ENCODE measurements around the gene ALDH1B1. TPM values are rescaled to one million over a fixed set of nuclear protein-coding genes. Genes with fewer than 3 reads are reported as not detected.
A peak's percentile ranks its signal among the peaks of the same experiment; 100 is the strongest.

ALDH1B1 gene
- total and polyA plus RNA-seq, 2 of the 13 experiments (the other 11 are each of a cell fraction or from before 2014, with no cell fraction given): 45.1 to 125 TPM

DNA sequence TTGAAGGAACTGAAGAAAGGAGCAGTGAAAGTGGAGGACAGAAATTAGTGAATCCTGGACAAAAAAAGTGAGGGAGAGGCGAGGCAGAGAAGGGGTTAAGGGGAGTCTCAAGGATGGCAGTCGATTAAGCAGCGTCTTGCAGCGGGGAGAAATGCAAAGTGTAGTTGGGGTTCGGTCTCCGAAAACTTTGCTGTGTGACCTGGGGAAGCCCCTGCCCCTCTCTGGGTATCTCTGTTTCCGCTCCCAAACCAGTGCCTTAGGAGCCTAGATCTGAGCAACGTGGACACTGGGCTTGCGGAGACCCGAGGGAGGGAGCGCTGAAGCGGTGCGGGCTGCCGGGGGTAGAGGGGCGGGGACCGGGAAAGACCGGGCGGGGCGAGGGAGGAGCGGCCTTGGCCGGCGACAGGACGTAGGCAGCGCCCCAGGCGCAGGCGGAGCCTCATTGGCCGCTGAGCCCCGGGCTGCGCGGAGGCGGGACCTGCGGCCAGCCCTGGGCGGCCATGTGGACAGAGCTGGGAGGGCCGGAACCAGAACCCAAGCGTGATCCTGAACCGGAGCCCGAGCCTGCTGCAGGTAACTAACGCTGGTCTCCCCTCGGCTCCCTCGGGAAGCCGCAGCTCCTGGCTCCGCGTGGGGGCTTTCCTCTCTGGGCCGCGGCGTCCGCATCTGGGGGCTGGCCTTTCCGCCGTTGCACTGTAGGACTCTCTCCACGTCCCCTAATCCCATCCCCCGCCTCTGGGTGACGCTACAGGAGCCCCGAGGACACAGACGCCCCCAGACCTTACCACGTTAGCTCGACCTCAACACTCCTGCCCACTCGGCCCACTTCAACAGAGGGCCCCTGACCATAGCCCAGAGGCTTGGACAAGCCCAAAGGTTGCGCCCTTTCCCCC, at the start of gene ALDH1B1 (continued):
- 0 out of 2 replicates have a peak, but pooled peaks have one; percentile 50 for TF ChIP-seq MAF1 (CRISPR knock-in tag; IDR thresholded peaks at IDR 0.05; ENCODE audit: borderline replicate concordance)
- 0 out of 2 replicates have a peak, but pooled peaks have one; percentile 55 for TF ChIP-seq ZNF549 (CRISPR knock-in tag; IDR thresholded peaks at IDR 0.05)
- TF ChIP-seq ZNF777 (CRISPR knock-in tag; IDR thresholded peaks at IDR 0.05): peak; percentile 45; the same call in 1 of the 2 replicates
- no peak for TF ChIP-seq RORA (CRISPR knock-in tag; IDR thresholded peaks at IDR 0.05)
- TF ChIP-seq, protein P1, sequence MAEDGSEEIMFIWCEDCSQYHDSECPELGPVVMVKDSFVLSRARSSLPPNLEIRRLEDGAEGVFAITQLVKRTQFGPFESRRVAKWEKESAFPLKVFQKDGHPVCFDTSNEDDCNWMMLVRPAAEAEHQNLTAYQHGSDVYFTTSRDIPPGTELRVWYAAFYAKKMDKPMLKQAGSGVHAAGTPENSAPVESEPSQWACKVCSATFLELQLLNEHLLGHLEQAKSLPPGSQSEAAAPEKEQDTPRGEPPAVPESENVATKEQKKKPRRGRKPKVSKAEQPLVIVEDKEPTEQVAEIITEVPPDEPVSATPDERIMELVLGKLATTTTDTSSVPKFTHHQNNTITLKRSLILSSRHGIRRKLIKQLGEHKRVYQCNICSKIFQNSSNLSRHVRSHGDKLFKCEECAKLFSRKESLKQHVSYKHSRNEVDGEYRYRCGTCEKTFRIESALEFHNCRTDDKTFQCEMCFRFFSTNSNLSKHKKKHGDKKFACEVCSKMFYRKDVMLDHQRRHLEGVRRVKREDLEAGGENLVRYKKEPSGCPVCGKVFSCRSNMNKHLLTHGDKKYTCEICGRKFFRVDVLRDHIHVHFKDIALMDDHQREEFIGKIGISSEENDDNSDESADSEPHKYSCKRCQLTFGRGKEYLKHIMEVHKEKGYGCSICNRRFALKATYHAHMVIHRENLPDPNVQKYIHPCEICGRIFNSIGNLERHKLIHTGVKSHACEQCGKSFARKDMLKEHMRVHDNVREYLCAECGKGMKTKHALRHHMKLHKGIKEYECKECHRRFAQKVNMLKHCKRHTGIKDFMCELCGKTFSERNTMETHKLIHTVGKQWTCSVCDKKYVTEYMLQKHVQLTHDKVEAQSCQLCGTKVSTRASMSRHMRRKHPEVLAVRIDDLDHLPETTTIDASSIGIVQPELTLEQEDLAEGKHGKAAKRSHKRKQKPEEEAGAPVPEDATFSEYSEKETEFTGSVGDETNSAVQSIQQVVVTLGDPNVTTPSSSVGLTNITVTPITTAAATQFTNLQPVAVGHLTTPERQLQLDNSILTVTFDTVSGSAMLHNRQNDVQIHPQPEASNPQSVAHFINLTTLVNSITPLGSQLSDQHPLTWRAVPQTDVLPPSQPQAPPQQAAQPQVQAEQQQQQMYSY (CRISPR knock-in tag; IDR thresholded peaks at IDR 0.05): peak; percentile 70
- no peak for TF ChIP-seq ZNF879 (CRISPR knock-in tag; IDR thresholded peaks at IDR 0.05)
- peak; percentile 55; the same call in 1 of the 2 replicates for TF ChIP-seq PHF21A (CRISPR knock-in tag; IDR thresholded peaks at IDR 0.05)
- TF ChIP-seq CHD2 (IDR thresholded peaks at IDR 0.05; ENCODE audit: low read depth, low read length): 0 out of 2 replicates have a peak, but pooled peaks have one; percentile 28
- TF ChIP-seq, protein P2, sequence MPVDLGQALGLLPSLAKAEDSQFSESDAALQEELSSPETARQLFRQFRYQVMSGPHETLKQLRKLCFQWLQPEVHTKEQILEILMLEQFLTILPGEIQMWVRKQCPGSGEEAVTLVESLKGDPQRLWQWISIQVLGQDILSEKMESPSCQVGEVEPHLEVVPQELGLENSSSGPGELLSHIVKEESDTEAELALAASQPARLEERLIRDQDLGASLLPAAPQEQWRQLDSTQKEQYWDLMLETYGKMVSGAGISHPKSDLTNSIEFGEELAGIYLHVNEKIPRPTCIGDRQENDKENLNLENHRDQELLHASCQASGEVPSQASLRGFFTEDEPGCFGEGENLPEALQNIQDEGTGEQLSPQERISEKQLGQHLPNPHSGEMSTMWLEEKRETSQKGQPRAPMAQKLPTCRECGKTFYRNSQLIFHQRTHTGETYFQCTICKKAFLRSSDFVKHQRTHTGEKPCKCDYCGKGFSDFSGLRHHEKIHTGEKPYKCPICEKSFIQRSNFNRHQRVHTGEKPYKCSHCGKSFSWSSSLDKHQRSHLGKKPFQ (CRISPR knock-in tag; IDR thresholded peaks at IDR 0.05; ENCODE audit: insufficient replicate concordance): peak; percentile 17
- peak; percentile 72 for TF ChIP-seq YY1 (IDR thresholded peaks at IDR 0.05; ENCODE audit: insufficient read depth, insufficient replicate concordance, low read depth, low read length)
- peak; percentile 74 for TF ChIP-seq ZMYM4 (CRISPR knock-in tag; IDR thresholded peaks at IDR 0.05)
- TF ChIP-seq, protein P3, sequence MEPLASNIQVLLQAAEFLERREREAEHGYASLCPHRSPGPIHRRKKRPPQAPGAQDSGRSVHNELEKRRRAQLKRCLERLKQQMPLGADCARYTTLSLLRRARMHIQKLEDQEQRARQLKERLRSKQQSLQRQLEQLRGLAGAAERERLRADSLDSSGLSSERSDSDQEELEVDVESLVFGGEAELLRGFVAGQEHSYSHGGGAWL (CRISPR knock-in tag; IDR thresholded peaks at IDR 0.05): peak; percentile 84
- TF ChIP-seq, protein P4, sequence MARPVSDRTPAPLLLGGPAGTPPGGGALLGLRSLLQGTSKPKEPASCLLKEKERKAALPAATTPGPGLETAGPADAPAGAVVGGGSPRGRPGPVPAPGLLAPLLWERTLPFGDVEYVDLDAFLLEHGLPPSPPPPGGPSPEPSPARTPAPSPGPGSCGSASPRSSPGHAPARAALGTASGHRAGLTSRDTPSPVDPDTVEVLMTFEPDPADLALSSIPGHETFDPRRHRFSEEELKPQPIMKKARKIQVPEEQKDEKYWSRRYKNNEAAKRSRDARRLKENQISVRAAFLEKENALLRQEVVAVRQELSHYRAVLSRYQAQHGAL (CRISPR knock-in tag; IDR thresholded peaks at IDR 0.05; ENCODE audit: not compliant biosample characterization): peak; percentile 79
- no peak for TF ChIP-seq RARG (CRISPR knock-in tag; IDR thresholded peaks at IDR 0.05; ENCODE audit: low read depth)
- no peak for TF ChIP-seq THYN1 (CRISPR knock-in tag; IDR thresholded peaks at IDR 0.05; ENCODE audit: borderline replicate concordance, low read depth)
- TF ChIP-seq, protein P5, sequence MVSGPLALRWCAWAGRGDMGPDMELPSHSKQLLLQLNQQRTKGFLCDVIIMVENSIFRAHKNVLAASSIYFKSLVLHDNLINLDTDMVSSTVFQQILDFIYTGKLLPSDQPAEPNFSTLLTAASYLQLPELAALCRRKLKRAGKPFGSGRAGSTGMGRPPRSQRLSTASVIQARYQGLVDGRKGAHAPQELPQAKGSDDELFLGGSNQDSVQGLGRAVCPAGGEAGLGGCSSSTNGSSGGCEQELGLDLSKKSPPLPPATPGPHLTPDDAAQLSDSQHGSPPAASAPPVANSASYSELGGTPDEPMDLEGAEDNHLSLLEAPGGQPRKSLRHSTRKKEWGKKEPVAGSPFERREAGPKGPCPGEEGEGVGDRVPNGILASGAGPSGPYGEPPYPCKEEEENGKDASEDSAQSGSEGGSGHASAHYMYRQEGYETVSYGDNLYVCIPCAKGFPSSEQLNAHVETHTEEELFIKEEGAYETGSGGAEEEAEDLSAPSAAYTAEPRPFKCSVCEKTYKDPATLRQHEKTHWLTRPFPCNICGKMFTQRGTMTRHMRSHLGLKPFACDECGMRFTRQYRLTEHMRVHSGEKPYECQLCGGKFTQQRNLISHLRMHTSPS (CRISPR knock-in tag; IDR thresholded peaks at IDR 0.05; ENCODE audit: low read depth): peak; percentile 23; the same call in 1 of the 2 replicates
- no peak for TF ChIP-seq XBP1 (CRISPR knock-in tag; IDR thresholded peaks at IDR 0.05)
- TF ChIP-seq RCOR2 (CRISPR knock-in tag; IDR thresholded peaks at IDR 0.05): no peak; the same call in 1 of the 2 replicates
- peak; percentile 59; the same call in 1 of the 2 replicates for TF ChIP-seq ZNF138 (CRISPR knock-in tag; IDR thresholded peaks at IDR 0.05; ENCODE audit: low read depth)
- peak; percentile 78 for TF ChIP-seq ARNTL (CRISPR knock-in tag; IDR thresholded peaks at IDR 0.05)

Measured in HepG2 (cell line).